Activated CD8-positive, alpha-beta T cell treated with anti-CD3 and anti-CD28 coated beads for 36 hours (primary cell): ENCODE data around the gene CLEC2L. TPM values are rescaled to one million over a fixed set of nuclear protein-coding genes. Genes with fewer than 3 reads are reported as not detected.

Experiments
- ATAC-seq: fragments of 200-7000 bp; cut with Tn5 transposase; one replicate; pipeline ENCODE4 v1.10.0; 2021; ENCODE audit warnings: mild to moderate bottlenecking, moderate library complexity
- CTCF ChIA-PET: fragments of 350-600 bp; sonication (Branson Sonifier 250); formaldehyde crosslinking; loops from one replicate; lab custom pipeline; 2021; ENCODE audit warnings: antibody characterized with exemption; lab: Charles Lee
- POLR2A ChIA-PET: fragments of 350-600 bp; sonication (Branson Sonifier 250); formaldehyde crosslinking; loops from one replicate; lab custom pipeline; 2021; ENCODE audit warnings: antibody characterized with exemption; lab: Charles Lee
- DNase-seq: peaks from one replicate; pipeline ENCODE4 v3.0.0-alpha.2; 2020
- H3K27ac Mint-ChIP-seq: one replicate; pipeline ENCODE4 v1.8.0; 2021; ENCODE audit warnings: mild to moderate bottlenecking, mixed read lengths
- H3K27me3 Mint-ChIP-seq: one replicate; pipeline ENCODE4 v1.8.0; 2021; ENCODE audit warnings: mixed read lengths
- H3K36me3 Mint-ChIP-seq: one replicate; pipeline ENCODE4 v1.8.0; 2021; ENCODE audit warnings: low read depth, mixed read lengths
- H3K4me1 Mint-ChIP-seq: one replicate; pipeline ENCODE4 v1.8.0; 2021; ENCODE audit warnings: low read depth, mixed read lengths
- H3K4me3 Mint-ChIP-seq: one replicate; pipeline ENCODE4 v1.8.0; 2021; ENCODE audit warnings: mild to moderate bottlenecking, moderate library complexity, mixed read lengths
- H3K9me3 Mint-ChIP-seq: one replicate; pipeline ENCODE4 v1.8.0; 2021; ENCODE audit warnings: mixed read lengths
- intact Hi-C: fragments of 100-400 bp; cut with micrococcal nuclease; formaldehyde crosslinking; loops from one replicate; pipeline ENCODE4 v1.10.0; 2022
- total RNA-seq, 2 experiments: library from RNA; stranded (reverse); gene quantifications; one replicate each; pipeline ENCODE4 v1.2.3, GENCODE V29; 2021
- TF ChIP-seq, protein P1 (sequence below): fragments of 200-600 bp; IDR thresholded peaks from one replicate; pipeline ENCODE4 v1.8.0; 2022; ENCODE audit warnings: antibody characterized with exemption, mild to moderate bottlenecking

Gene CLEC2L
- total RNA-seq, 2 experiments from 2014 or later: not detected

DNA sequence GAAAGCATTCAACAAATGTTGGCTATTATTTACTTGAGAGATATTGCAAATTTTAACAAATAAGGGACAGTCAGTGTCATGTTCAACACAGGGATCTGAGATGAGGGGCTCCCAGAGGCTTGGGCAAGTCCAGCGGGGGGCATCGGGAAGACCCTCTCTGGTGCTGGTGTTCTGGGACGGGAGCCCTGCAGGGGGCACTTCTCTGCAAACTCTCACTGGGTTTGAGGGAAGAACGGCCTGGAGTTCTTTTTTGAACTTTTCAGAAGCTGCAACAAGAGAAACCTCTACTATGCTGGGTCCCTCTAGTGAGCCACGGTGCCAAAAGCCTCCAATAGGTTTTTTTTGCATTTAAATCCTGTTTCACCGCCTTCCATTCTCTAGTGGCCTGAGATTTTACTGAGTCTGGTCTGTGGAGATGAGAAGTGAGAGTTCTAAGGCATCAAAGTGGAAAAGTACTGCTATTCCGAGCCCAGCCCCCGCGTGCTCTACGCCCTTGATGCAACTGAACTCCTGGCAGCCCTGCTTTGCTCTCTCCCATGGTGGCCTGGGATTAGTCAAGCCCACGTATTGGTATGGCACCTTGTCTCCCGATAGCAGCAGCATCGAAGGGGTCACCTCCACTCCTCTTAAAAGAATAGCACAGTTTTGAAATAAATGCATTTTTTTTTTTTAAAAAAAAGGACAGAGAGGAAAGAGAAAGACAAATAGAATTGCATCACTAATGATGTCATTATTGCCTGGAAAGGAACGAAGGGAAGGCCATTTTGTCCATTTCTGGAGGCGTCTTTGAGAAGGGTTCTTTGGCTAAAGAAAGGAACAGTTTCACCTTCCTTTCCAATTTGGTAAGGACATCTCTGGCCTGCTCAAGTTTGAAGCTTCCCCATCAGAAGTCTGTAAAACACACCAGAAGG, 43.5 kb downstream of the CLEC2L start:
- H3K27ac Mint-ChIP-seq: no peak overlapping the region
- no peaks in the 10 kb centered on the region for H3K9me3 Mint-ChIP-seq
- TF ChIP-seq, protein P1, sequence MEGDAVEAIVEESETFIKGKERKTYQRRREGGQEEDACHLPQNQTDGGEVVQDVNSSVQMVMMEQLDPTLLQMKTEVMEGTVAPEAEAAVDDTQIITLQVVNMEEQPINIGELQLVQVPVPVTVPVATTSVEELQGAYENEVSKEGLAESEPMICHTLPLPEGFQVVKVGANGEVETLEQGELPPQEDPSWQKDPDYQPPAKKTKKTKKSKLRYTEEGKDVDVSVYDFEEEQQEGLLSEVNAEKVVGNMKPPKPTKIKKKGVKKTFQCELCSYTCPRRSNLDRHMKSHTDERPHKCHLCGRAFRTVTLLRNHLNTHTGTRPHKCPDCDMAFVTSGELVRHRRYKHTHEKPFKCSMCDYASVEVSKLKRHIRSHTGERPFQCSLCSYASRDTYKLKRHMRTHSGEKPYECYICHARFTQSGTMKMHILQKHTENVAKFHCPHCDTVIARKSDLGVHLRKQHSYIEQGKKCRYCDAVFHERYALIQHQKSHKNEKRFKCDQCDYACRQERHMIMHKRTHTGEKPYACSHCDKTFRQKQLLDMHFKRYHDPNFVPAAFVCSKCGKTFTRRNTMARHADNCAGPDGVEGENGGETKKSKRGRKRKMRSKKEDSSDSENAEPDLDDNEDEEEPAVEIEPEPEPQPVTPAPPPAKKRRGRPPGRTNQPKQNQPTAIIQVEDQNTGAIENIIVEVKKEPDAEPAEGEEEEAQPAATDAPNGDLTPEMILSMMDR: no peak
- CTCF ChIA-PET: no interaction called here
- no peak for DNase-seq
- intact Hi-C loops: no loop called here
- H3K4me3 Mint-ChIP-seq: no peak overlapping the region
- no peaks in the 10 kb centered on the region for H3K27me3 Mint-ChIP-seq
- peaks cover 4% of the 10 kb centered on the region for H3K4me1 Mint-ChIP-seq
- POLR2A ChIA-PET: no interaction called here
- ATAC-seq: no peak
- peaks cover 6% of the 10 kb centered on the region for H3K36me3 Mint-ChIP-seq

DNA sequence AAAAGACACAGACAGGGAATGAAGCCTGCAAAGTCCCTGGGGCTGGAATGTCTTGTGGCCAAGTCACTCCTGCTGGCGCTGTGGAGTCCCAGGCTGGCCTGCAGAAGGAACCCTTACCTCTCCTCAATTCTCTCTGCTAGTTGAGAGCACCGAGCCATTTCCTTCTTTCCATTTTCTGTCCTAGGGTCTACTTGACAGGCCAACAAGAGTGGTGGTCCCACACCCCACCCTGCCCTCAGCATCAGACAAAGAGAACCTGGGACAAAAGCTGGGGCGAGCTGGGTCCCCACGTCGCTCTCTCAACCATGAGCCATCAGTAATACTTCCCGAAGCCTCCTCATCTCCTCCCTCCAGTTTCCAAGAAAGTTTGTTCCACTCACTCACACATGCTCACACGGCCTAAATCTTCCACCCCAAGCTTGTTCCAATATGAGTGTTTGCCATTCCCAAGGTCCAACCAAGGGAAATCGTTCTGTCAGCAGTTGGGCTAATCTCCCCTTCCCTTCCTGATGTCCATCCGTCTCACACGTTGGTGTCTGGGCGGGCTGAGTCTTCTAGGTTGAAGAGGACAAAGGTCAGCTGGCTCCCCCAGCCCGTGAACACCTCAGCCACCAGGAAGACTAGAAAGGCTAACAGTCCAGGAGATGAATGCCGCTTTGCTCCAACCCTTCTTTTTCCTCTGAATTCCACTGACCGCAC, 44.3 kb downstream of the CLEC2L start:
- no peak overlapping the region for H3K27ac Mint-ChIP-seq

DNA sequence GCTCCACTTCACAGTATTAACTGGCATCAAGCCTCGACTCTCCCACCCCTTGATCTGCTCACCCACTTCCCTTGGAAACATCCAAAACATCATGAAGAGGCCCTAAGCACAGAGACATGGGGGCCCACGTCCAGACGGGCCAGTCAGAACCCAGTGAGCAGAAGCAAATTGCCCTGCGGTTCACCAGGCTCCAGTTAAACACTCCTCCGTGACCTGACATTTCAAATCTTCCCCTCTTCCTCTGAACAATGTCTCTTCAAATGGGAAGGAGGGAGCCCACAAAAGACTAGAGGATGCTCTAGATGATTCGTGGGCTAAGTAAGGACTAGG, 44.8 kb downstream of the CLEC2L start:
- TF ChIP-seq, protein P1: no peak
- DNase-seq (no peak), ATAC-seq (no peak)
- peaks cover 4% of the 10 kb centered on the region for H3K4me1 Mint-ChIP-seq
- POLR2A ChIA-PET: no interaction called here
- H3K9me3 Mint-ChIP-seq: no peaks in the 10 kb centered on the region
- intact Hi-C loops: no loop called here
- H3K27ac Mint-ChIP-seq: no peak overlapping the region
- H3K27me3 Mint-ChIP-seq: no peaks in the 10 kb centered on the region
- H3K36me3 Mint-ChIP-seq: peaks cover 6% of the 10 kb centered on the region
- CTCF ChIA-PET: no interaction called here
- no peak overlapping the region for H3K4me3 Mint-ChIP-seq

More for the DNA sequence above, 44.3 kb downstream of the CLEC2L start:
- TF ChIP-seq, protein P1: no peak
- DNase-seq (no peak), ATAC-seq (no peak)
- POLR2A ChIA-PET: no interaction called here
- no peak overlapping the region for H3K4me3 Mint-ChIP-seq
- intact Hi-C loops: no loop called here
- no peaks in the 10 kb centered on the region for H3K9me3 Mint-ChIP-seq
- peaks cover 4% of the 10 kb centered on the region for H3K4me1 Mint-ChIP-seq
- H3K27me3 Mint-ChIP-seq: no peaks in the 10 kb centered on the region
- CTCF ChIA-PET: no interaction called here
- peaks cover 6% of the 10 kb centered on the region for H3K36me3 Mint-ChIP-seq

DNA sequence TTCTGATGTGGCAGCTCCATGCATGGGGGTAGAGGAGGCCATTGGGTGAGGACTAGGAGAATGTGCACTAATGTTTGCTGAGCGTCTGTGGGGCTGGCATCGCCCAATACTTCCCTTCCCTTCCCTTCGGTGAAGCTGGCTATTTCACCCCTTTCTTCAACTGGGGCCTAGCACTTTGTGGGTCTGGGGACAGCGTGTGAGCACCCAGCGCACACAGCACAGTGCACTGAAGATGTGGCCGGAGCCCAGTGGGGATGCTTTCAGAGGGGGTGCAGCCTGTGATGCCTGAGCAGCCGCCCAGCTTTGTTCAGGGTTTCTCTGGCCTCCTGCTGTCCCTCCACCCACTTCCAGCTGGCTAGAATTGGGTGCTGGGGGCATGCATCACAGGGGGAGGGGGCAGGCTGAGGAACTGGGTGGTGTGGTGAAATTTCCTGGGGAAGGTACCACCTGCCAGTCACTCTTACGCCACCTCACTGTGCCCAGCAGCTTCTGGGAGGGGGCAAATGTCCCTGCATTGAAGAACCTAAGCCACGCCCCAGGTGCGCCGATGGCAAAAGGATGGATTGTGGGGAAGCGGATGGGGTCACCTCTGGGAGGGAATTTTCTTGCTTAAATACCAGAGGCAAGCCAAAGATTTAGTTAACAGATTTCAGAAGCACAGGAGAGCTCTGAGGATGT, 45.5 kb downstream of the CLEC2L start:
- Mint-ChIP-seq H3K36me3 (peaks cover 6% of the 10 kb centered on the region), H3K27ac (no peak overlapping the region), H3K9me3 (no peaks in the 10 kb centered on the region), H3K4me3 (no peak overlapping the region), H3K27me3 (no peaks in the 10 kb centered on the region), H3K4me1 (peaks cover 4% of the 10 kb centered on the region)
- ATAC-seq: no peak
- POLR2A ChIA-PET: no interaction called here
- TF ChIP-seq, protein P1: no peak
- CTCF ChIA-PET: interaction anchor here (1.3 kb wide), 1 partner anchor 52 kb away, joined by 3 read pairs; no protein-coding TSS in a partner anchor
- no peak for DNase-seq
- intact Hi-C loops: no loop called here
